Measurements from ENCODE around the gene LCLAT1.

DNA sequence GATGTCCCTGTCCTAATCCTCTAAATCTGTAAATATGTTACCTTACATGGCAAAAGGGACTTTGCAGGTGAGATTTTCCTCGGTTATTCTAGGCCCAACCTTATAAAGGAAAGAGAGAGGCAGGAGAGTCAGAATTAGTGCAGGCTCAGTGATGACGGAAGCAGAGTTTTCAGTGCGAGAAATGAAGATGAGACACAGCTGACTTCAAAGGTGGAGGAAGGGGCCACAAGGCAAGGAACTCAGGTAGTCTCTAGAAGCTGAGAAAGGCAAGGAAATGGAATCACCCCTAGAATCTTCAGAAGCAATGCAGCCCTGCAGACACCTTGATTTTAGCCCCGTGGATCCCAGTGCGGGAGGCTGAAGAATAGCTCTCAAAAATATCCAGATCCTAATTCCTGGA, 7.2 kb upstream of the LCLAT1 start:
- TF ChIP-seq, protein P1, sequence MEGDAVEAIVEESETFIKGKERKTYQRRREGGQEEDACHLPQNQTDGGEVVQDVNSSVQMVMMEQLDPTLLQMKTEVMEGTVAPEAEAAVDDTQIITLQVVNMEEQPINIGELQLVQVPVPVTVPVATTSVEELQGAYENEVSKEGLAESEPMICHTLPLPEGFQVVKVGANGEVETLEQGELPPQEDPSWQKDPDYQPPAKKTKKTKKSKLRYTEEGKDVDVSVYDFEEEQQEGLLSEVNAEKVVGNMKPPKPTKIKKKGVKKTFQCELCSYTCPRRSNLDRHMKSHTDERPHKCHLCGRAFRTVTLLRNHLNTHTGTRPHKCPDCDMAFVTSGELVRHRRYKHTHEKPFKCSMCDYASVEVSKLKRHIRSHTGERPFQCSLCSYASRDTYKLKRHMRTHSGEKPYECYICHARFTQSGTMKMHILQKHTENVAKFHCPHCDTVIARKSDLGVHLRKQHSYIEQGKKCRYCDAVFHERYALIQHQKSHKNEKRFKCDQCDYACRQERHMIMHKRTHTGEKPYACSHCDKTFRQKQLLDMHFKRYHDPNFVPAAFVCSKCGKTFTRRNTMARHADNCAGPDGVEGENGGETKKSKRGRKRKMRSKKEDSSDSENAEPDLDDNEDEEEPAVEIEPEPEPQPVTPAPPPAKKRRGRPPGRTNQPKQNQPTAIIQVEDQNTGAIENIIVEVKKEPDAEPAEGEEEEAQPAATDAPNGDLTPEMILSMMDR (IDR thresholded peaks at IDR 0.05; ENCODE audit: low read depth, low read length, missing input control): no peak
- TF ChIP-seq EGR1 (IDR thresholded peaks at IDR 0.05; ENCODE audit: low read depth in 2 of 2) (no peak), JUND (IDR thresholded peaks at IDR 0.05) (no peak), HNF4A (conservative IDR thresholded peaks at IDR 0.05) (no peak)
